GM15510 (cell line): Measurements from ENCODE around the gene TOP3A.

Experiments used
- POLR2A ChIP-seq: IDR thresholded peaks from 3 replicates; pipeline ENCODE4 v1.6.1; 2011; ENCODE audit warnings: borderline replicate concordance; ENCODE audit not compliant: insufficient read length; ENCODE audit errors: extremely low read depth

Gene TOP3A

GRCh38 chr17:18328643-18329204 is 13.9 kb upstream of the TOP3A start:
- TF ChIP-seq POLR2A, result no peak

GRCh38 chr17:18327556-18327955 is 12.8 kb upstream of the TOP3A start:
- TF ChIP-seq POLR2A, result no peak

GRCh38 chr17:18327093-18327492 is 12.3 kb upstream of the TOP3A start:
- no peak for TF ChIP-seq POLR2A

- no peak for TF ChIP-seq POLR2A
Observed at GRCh38 chr17:18326572-18326971, 11.8 kb upstream of the TOP3A start.

- TF ChIP-seq POLR2A, result no peak
Observed at GRCh38 chr17:18326039-18326438, 11.2 kb upstream of the TOP3A start.

GRCh38 chr17:18324140-18325050 is 9.6 kb upstream of the TOP3A start:
- TF ChIP-seq POLR2A, result no peak

GRCh38 chr17:18323507-18324139 is 8.8 kb upstream of the TOP3A start:
- no peak for TF ChIP-seq POLR2A

- no peak for TF ChIP-seq POLR2A
Observed at GRCh38 chr17:18323007-18323406, 8.2 kb upstream of the TOP3A start.

GRCh38 chr17:18322522-18322921 is 7.7 kb upstream of the TOP3A start:
- TF ChIP-seq POLR2A, result no peak

- TF ChIP-seq POLR2A, result no peak
Observed at GRCh38 chr17:18321309-18321708, 6.5 kb upstream of the TOP3A start.

- TF ChIP-seq POLR2A, result no peak
Observed at GRCh38 chr17:18320301-18320700, 5.5 kb upstream of the TOP3A start.

- no peak for TF ChIP-seq POLR2A
Observed at GRCh38 chr17:18319604-18320256, 4.9 kb upstream of the TOP3A start.

GRCh38 chr17:18318771-18319450 is 4.1 kb upstream of the TOP3A start:
- no peak for TF ChIP-seq POLR2A

GRCh38 chr17:18318117-18318516 is 3.3 kb upstream of the TOP3A start:
- TF ChIP-seq POLR2A, result no peak
